GM10847 (cell line): ENCODE measurements around the gene FRY.

Source experiments
- POLR2A ChIP-seq: IDR thresholded peaks from 2 replicates; pipeline ENCODE4 v1.6.1; 2011; ENCODE audit not compliant: insufficient read length; ENCODE audit errors: extremely low read depth

FRY gene

GRCh38 chr13:32281096-32281495 lies 249.5 kb downstream of the FRY start:
- no peak for TF ChIP-seq POLR2A

- no peak for TF ChIP-seq POLR2A
Measured at GRCh38 chr13:32282096-32282711, 250.6 kb downstream of the FRY start.

GRCh38 chr13:32284927-32285632 lies 253.5 kb downstream of the FRY start:
- TF ChIP-seq POLR2A, result no peak

GRCh38 chr13:32285633-32285965 lies 254.0 kb downstream of the FRY start:
- no peak for TF ChIP-seq POLR2A

- no peak for TF ChIP-seq POLR2A
Measured at GRCh38 chr13:32297206-32297605, 265.6 kb downstream of the FRY start.

- no peak for TF ChIP-seq POLR2A
Measured at GRCh38 chr13:32298695-32299094, 267.1 kb downstream of the FRY start.

- no peak for TF ChIP-seq POLR2A
Measured at GRCh38 chr13:32299893-32300292, 268.3 kb downstream of the FRY start.

GRCh38 chr13:32300406-32300805 lies 268.8 kb downstream of the FRY start:
- TF ChIP-seq POLR2A, result no peak

- no peak for TF ChIP-seq POLR2A
Measured at GRCh38 chr13:32300920-32301319, 269.3 kb downstream of the FRY start.

- no peak for TF ChIP-seq POLR2A
Measured at GRCh38 chr13:32302461-32302860, 270.9 kb downstream of the FRY start.

- no peak for TF ChIP-seq POLR2A
Measured at GRCh38 chr13:32305646-32306045, 274.1 kb downstream of the FRY start.

GRCh38 chr13:32309312-32310133 lies 277.9 kb downstream of the FRY start:
- TF ChIP-seq POLR2A, result no peak

- no peak for TF ChIP-seq POLR2A
Measured at GRCh38 chr13:32310134-32310706, 278.6 kb downstream of the FRY start.

- TF ChIP-seq POLR2A, result no peak
Measured at GRCh38 chr13:32311188-32311897, 279.8 kb downstream of the FRY start.

GRCh38 chr13:32314271-32315237 lies 283.0 kb downstream of the FRY start:
- TF ChIP-seq POLR2A, result no peak
